Fibroblast of lung (primary cell): ENCODE measurements around the gene COX4I2. TPM values are rescaled to one million over a fixed set of nuclear protein-coding genes. Genes with fewer than 3 reads are reported as not detected.

Experiments
- DNase-seq, 2 donors: peaks; one replicate each; pipeline versions ENCODE4 v3.0.0 to v3.0.0-alpha.2; 2010; ENCODE audit warnings: low read depth in 2 of 2
- H2AFZ ChIP-seq: 2 replicates; pipeline ENCODE4 v1.5.1; 2012; ENCODE audit warnings: low read length, control low read depth, inconsistent platforms
- H3K27ac ChIP-seq: 2 replicates; pipeline ENCODE4 v1.5.1; 2011; ENCODE audit warnings: low read length, control low read depth; ENCODE audit not compliant: insufficient read depth
- H3K27me3 ChIP-seq: 2 replicates; pipeline ENCODE4 v1.5.1; 2011; ENCODE audit warnings: mild to moderate bottlenecking, low read length; ENCODE audit not compliant: control insufficient read depth, insufficient read depth
- H3K36me3 ChIP-seq: 2 replicates; pipeline ENCODE4 v1.5.1; 2011; ENCODE audit warnings: low read length; ENCODE audit not compliant: control insufficient read depth, insufficient read depth
- H3K4me1 ChIP-seq: 2 replicates; pipeline ENCODE4 v1.5.1; 2011; ENCODE audit warnings: low read length; ENCODE audit not compliant: control insufficient read depth, insufficient read depth; ENCODE audit errors: extremely low read depth
- H3K4me2 ChIP-seq: 2 replicates; pipeline ENCODE4 v1.5.1; 2011; ENCODE audit warnings: low read length, control low read depth; ENCODE audit not compliant: insufficient read depth; ENCODE audit errors: extremely low read depth
- H3K4me3 ChIP-seq, 4 experiments: fragments of 200-600 bp in 1 of 4; sonication (generic) in 1 of 4; replicated peaks in 1 of 4; 2 replicates each; pipeline ENCODE4 v1.5.1; 2011 to 2016; ENCODE audit warnings: low read length in 4 of 4, low read depth in 3 of 4, mild to moderate bottlenecking in 3 of 4, control low read depth in 2 of 4, inconsistent platforms in 1 of 4, mixed read lengths in 1 of 4; ENCODE audit not compliant: insufficient read depth in 1 of 4; ENCODE audit errors: control extremely low read depth in 1 of 4
- H3K79me2 ChIP-seq: 2 replicates; pipeline ENCODE4 v1.5.1; 2012; ENCODE audit warnings: mild to moderate bottlenecking, low read length, inconsistent platforms; ENCODE audit not compliant: control insufficient read depth, insufficient read depth
- H3K9ac ChIP-seq: 2 replicates; pipeline ENCODE4 v1.5.1; 2011; ENCODE audit warnings: mild to moderate bottlenecking, low read length, control low read depth; ENCODE audit not compliant: insufficient read depth
- H3K9me3 ChIP-seq: 2 replicates; pipeline ENCODE4 v1.5.1; 2012; ENCODE audit warnings: low read depth, low read length; ENCODE audit not compliant: control insufficient read depth, insufficient read depth
- H4K20me1 ChIP-seq: 2 replicates; pipeline ENCODE4 v1.5.1; 2011; ENCODE audit warnings: low read length; ENCODE audit not compliant: control insufficient read depth, insufficient read depth; ENCODE audit errors: extremely low read depth
- EZH2 ChIP-seq: IDR thresholded peaks from 2 replicates; pipeline ENCODE4 v1.5.1; 2012; ENCODE audit warnings: low read length, control low read depth, mild to moderate bottlenecking; ENCODE audit errors: missing control alignments
- polyA plus RNA-seq, 2 donors: library from polyadenylated mRNA; depleted of rRNA in 1 of 2; stranded (reverse) in 1 of 2; unstranded in 1 of 2; fragments of >200 nt; gene quantifications; 2 replicates each; pipeline ENCODE4 v1.2.1, GENCODE V29; 2011 to 2012; ENCODE audit warnings: missing spikeins in 1 of 2
- total RNA-seq: library from RNA; depleted of rRNA; stranded (reverse); fragments of >200 nt; gene quantifications from 2 replicates; pipeline ENCODE4 v1.2.1, GENCODE V29; 2014
- TF ChIP-seq, protein P1 (sequence below), 2 donors: IDR thresholded peaks in 1 of 2; conservative IDR thresholded peaks in 1 of 2; 1 replicate in 1 of 2; 2 replicates in 1 of 2; pipeline ENCODE4 v1.5.1; 2011 to 2012; ENCODE audit warnings: low read length in 2 of 2, control low read depth in 1 of 2, inconsistent platforms in 1 of 2, low read depth in 1 of 2, mild to moderate bottlenecking in 1 of 2

Gene COX4I2
- total and polyA plus RNA-seq, 2 donors (not counting 1 experiment from before 2014, with no cell fraction given) = not detected

GRCh38 chr20:31673943-31674463 lies 36.3 kb downstream of the COX4I2 start:
- Histone ChIP-seq H3K4me3 (no peak overlapping the region), H3K27me3 (no peaks in the 10 kb centered on the region), H3K27ac (no peak overlapping the region), H3K4me2 (no peak overlapping the region), H3K9me3 (no peaks in the 10 kb centered on the region), H3K9ac (no peak overlapping the region), H3K4me1 (peaks cover 37% of the 10 kb centered on the region), H2AFZ (no peak overlapping the region), H3K79me2 (peaks cover 88% of the 10 kb centered on the region), H3K36me3 (peaks cover 5% of the 10 kb centered on the region), H4K20me1 (no peaks in the 10 kb centered on the region)
- TF ChIP-seq, protein P1, sequence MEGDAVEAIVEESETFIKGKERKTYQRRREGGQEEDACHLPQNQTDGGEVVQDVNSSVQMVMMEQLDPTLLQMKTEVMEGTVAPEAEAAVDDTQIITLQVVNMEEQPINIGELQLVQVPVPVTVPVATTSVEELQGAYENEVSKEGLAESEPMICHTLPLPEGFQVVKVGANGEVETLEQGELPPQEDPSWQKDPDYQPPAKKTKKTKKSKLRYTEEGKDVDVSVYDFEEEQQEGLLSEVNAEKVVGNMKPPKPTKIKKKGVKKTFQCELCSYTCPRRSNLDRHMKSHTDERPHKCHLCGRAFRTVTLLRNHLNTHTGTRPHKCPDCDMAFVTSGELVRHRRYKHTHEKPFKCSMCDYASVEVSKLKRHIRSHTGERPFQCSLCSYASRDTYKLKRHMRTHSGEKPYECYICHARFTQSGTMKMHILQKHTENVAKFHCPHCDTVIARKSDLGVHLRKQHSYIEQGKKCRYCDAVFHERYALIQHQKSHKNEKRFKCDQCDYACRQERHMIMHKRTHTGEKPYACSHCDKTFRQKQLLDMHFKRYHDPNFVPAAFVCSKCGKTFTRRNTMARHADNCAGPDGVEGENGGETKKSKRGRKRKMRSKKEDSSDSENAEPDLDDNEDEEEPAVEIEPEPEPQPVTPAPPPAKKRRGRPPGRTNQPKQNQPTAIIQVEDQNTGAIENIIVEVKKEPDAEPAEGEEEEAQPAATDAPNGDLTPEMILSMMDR (conservative IDR thresholded peaks at IDR 0.05 in 1 of 2, IDR thresholded peaks at IDR 0.05 in 1 of 2; ENCODE audit: low read depth in 1 of 2, low read length in 2 of 2) = no peak
- TF ChIP-seq EZH2 = no peak
- DNase-seq = no peak

- TF ChIP-seq, protein P1 (conservative IDR thresholded peaks at IDR 0.05 in 1 of 2, IDR thresholded peaks at IDR 0.05 in 1 of 2; ENCODE audit: low read depth in 1 of 2, low read length in 2 of 2) = no peak
- TF ChIP-seq EZH2 = no peak
- Histone ChIP-seq H3K36me3 (peaks cover 8% of the 10 kb centered on the region), H4K20me1 (no peaks in the 10 kb centered on the region), H3K9me3 (no peaks in the 10 kb centered on the region), H3K27ac (peak overlapping the region; percentile 82), H3K4me1 (peaks cover 37% of the 10 kb centered on the region), H3K4me2 (peak overlapping the region; percentile 77), H3K79me2 (peaks cover 84% of the 10 kb centered on the region), H3K4me3 (peak overlapping the region in 2 of 4 experiments; percentile 17 to 28), H3K27me3 (no peaks in the 10 kb centered on the region), H3K9ac (peak overlapping the region; percentile 28), H2AFZ (no peak overlapping the region)
- DNase-seq = peak; percentile 75 to 88
These were observed 37.4 kb downstream of the COX4I2 start for GRCh38 chr20:31674895-31675827.

DNA sequence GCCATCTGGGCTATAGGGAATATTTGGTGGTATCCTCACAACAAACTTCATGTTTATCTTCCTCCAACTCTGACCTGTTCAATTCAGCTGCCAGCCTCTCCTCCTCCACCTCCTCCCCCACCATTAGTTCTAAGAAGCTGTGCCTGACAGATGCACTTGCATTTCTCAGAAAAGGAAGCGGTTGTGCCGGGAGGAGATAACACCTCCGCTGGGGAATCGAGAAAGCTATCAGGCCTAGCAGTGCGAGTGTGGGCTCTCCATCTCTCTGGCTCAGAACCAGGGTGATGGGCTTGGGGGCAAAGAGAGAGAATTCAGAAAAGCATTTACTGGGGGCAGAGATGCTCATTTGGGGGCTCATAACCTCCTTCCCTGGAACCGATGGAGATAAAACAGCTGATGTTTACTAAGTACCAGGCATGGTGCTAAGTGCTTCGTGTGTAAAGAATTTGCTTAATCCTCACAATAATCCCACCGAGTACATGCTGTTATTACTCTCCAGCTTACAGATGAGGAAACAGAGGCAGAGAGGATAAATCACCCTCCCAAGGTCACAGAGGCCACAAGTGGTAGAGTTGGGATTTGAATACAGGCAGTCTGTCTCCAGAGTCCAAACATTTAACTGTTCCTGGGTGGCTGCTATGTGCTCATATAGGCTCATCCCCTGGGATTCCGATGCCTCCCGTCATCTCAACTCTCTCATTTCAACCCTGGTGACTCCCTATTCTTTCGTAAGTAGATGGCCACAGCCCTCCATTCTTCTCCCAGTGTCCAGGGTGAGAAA lies 38.3 kb downstream of the COX4I2 start:
- Histone ChIP-seq H3K27ac (peak overlapping the region; percentile 82), H4K20me1 (no peaks in the 10 kb centered on the region), H2AFZ (no peak overlapping the region), H3K27me3 (no peaks in the 10 kb centered on the region), H3K79me2 (peaks cover 82% of the 10 kb centered on the region), H3K4me2 (peak overlapping the region; percentile 77), H3K4me3 (peak overlapping the region in 1 of 4 experiments; percentile 17), H3K4me1 (peaks cover 30% of the 10 kb centered on the region), H3K36me3 (peaks cover 8% of the 10 kb centered on the region), H3K9me3 (no peaks in the 10 kb centered on the region), H3K9ac (peak overlapping the region; percentile 28)
- TF ChIP-seq, protein P1 (conservative IDR thresholded peaks at IDR 0.05 in 1 of 2, IDR thresholded peaks at IDR 0.05 in 1 of 2; ENCODE audit: low read depth in 1 of 2, low read length in 2 of 2) = no peak
- no peak for TF ChIP-seq EZH2
- peak in 1 of 2 donors; percentile 52 for DNase-seq
